NCI-H2227 treated with DMSO at 0.1 percent for 48 hours (cell line): Measurements from ENCODE around the gene ARHGEF18.
"Not testable (repeated sequence)": the region's sequence is repeated elsewhere in the genome, so short reads cannot be mapped to it uniquely, and the experiment has no call there.

Source experiments
- DNase-seq: peaks from one replicate; lab custom pipeline; 2025; lab: John Stamatoyannopoulos, UW

Gene ARHGEF18

GRCh38 chr19:7349231-7349591, 474 bp downstream of the ARHGEF18 start:
- DNase-seq, result no peak

- DNase-seq, result no peak
Observed at GRCh38 chr19:7349961-7350711, 1.4 kb downstream of the ARHGEF18 start.

DNA sequence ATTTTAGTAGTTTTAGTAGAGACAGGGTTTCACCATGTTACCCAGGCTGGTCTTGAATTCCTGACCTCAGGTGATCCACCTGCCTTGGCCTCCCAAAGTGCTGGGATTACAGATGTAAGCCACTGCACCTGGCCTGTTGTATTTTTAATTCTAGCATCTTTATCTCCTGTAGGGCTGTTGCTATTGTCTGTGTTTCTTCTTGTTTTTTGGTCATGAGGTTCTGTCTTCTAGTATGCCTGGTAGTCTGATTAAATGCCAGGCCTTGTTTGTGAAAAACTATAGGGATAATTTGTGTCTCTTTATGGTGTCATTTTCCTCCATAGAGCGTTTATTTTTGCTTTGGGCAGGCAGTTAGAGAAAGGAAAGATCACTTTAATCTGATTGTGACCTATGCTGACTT, 3.1 kb downstream of the ARHGEF18 start:
- DNase-seq, result no peak

DNA sequence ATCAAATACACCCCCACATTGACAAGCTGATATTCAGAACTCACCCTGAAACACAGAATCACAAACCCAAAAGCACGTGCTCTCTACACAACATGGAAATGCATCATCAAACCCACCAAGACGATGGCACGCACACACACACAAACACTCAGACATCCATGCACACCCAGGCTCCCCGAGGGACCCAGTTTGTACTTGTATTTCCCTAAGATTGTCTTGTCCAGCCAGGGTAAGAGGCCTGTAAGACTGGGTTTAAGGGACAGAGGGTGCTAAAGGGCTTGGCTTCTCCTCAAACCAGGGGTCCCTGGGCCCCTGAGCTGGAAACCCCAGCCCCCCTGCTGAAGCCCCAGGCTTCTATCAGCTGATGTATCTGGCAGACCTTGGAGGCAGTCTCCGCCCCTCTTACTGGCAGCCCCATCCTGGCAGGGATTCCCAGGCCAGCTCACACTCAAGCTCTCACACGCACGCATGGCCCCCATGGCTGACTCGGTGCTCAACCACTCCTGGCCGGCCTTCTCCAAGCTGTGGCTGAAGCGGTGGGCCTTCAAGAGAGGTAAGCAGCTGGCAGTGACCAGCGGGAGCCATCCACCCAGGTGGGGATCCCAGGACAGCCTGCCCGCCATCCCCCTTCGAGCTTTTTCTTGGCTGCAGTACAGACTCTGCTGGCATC, 6.5 kb downstream of the ARHGEF18 start:
- DNase-seq, result no peak

- no peak for DNase-seq
Observed at GRCh38 chr19:7355871-7356270, 7.1 kb downstream of the ARHGEF18 start.

DNA sequence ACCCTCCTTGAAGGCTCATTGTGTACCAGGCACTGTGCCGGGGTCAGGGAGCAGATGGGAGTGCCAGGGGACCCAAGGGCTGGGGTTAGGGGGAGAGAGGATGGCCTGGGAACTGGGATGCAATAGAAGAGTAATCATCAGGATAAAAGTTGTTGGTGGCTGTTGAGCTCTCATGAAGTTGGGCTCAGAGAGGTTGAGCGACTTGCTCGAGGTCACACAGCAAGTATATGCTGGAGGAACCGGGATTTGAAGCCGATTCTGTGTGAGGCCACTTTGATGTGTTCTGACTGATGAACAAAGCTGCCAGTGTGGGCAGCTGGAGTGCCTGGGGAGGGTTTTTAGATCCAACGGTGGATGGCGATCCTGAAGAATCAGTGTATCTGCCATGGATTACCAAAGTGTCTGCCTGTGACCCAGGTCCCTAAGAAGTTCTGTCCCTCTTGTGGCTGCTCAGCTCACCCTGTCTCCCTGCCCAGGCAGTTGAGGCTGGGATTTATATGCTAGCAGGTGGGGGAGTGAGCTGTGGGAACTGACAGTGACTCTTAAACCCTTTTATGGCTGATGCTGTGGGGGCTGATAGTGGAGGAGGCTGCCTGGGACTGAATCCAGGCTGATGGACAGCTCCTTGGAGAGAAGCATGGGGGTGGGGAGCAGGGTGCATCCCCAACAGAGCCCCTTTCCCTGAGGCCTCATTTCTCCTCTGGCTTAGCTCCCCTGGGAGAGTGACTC, 8.3 kb downstream of the ARHGEF18 start:
- no peak for DNase-seq

GRCh38 chr19:7358102-7358597, 9.4 kb downstream of the ARHGEF18 start:
- DNase-seq, result no peak

DNA sequence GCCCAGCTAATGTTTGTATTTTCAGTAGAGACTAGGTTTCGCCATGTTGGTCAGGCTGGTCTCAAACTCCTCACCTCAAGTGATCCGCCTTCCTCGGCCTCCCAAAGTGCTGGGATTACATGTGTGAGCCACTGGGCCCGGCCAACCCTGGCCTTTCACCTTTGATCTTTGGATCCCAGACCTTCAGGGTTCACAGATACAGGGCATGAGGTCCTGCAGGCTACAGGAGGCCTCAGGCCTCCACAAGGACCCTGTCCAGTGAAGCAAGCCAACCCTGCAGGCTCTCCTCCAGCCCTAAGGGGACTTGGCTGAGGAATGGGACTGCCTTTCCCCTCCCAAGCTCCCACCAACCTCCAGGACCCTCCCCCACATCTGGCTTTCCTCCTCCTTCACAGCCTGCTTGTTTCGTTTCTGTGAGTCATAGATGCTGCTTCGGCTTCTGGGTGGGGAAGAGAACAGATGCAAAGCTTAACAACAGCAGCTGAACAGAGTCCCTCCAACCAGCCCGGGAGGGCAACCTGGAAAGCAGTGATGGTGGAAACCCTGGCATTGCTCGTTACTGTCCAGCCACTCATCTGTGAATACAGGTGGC, 11.8 kb downstream of the ARHGEF18 start:
- DNase-seq, result no peak

- DNase-seq, result no peak
Observed at GRCh38 chr19:7363225-7363624, 14.5 kb downstream of the ARHGEF18 start.

- DNase-seq, result no peak
Observed at GRCh38 chr19:7366701-7367420, 18.1 kb downstream of the ARHGEF18 start.

DNA sequence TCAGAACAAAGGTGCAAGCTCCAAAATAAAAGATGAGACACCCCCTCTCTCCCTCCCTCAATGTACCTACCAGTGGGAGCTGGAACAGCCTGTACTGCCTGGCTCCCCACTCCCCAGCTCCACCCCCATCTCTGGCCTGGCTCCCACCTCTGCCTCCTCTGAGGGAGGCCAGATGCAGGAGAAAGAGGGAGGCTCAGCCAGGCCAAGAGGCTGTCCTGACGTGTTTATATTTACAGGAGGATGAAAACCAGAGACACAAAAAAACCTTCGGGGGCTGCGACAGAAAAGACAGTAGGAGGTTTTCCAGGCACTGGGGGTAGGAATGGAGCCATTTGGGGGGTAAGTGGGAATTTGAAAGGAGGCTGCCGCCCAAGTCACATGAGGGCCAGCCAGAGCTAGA, 19.7 kb downstream of the ARHGEF18 start:
- no peak for DNase-seq

- DNase-seq, result not testable (repeated sequence)
Observed at GRCh38 chr19:7368866-7369265, 20.1 kb downstream of the ARHGEF18 start.

DNA sequence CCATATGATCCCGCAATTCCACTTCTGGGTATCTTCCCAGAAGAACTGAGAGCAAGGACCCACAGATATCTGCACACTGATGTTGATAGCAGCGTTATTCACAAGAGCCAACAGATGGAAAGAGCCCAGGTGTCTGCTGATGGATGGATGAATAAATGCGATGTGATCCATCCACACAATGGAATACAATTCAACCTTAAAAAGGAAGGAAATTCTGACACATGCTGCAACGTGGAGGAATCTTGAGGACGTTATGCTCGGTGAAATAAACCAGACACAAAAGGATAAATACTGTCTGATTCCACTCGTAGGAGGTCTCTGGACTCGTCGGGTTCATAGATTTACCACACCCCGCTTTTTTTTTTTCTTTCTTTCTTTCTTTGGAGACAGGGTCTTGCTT, 21.8 kb downstream of the ARHGEF18 start:
- no peak for DNase-seq

GRCh38 chr19:7371001-7371400, 22.3 kb downstream of the ARHGEF18 start:
- no peak for DNase-seq

GRCh38 chr19:7372810-7373209, 24.1 kb downstream of the ARHGEF18 start:
- no peak for DNase-seq

- DNase-seq, result no peak
Observed at GRCh38 chr19:7373862-7374261, 25.1 kb downstream of the ARHGEF18 start.

DNA sequence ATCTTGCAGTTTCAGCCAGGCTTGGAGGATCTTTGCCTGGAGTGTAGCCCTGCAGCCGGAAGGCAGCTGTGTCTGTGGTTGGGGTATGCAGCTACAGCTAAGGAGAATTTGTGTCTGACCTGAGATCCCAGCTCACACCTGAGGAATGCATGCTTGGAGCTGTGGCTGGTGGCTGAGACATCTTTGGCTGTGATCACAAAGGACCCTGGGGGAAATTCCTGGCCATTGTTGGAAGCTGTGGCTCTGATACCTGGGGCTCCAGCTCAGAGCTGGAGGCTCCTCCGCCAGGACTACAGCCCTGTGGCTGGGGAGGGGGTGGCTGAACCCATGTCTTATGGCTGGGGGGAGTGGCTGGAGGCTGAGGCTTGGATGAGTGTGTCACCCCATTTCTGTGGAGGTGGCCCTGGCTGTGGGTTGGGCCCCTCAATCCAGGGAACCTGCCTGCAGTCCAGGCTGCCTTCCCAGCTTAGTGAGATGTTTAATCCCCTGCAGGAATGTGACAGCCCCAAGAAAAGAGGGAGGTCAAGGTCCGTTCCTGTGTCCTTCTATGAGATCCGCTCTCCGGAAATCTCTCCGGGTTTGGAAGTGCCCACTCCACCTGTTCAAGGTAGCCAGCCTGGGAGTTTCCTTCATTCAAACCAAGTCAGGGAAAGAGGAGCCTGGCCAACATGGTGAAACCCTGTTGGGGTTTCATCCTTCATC, 27.6 kb downstream of the ARHGEF18 start:
- no peak for DNase-seq

- no peak for DNase-seq
Observed at GRCh38 chr19:7377196-7377595, 28.5 kb downstream of the ARHGEF18 start.

DNA sequence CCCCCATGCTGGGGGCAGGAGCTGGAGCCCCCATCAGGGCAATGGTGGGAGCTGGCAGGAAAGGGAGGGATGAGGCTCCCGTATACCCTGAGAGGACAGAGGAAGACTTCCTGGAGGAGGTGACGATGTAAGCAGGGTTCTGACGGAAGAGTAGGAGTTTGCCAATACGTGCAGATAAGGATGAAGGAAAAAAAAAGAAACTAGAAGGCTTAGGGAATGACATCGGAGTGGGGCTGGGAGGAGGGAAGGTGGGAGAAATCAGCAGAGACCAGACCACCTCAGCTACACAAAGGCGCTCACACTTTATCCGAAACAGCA, 32.3 kb downstream of the ARHGEF18 start:
- DNase-seq, result no peak

GRCh38 chr19:7382694-7383093, 34.0 kb downstream of the ARHGEF18 start:
- no peak for DNase-seq

- DNase-seq, result no peak
Observed at GRCh38 chr19:7383284-7383683, 34.5 kb downstream of the ARHGEF18 start.
